ENCODE measurements around the gene PARD6A.
A peak's percentile ranks its signal among the peaks of the same experiment; 100 is the strongest.

The PARD6A gene

DNA sequence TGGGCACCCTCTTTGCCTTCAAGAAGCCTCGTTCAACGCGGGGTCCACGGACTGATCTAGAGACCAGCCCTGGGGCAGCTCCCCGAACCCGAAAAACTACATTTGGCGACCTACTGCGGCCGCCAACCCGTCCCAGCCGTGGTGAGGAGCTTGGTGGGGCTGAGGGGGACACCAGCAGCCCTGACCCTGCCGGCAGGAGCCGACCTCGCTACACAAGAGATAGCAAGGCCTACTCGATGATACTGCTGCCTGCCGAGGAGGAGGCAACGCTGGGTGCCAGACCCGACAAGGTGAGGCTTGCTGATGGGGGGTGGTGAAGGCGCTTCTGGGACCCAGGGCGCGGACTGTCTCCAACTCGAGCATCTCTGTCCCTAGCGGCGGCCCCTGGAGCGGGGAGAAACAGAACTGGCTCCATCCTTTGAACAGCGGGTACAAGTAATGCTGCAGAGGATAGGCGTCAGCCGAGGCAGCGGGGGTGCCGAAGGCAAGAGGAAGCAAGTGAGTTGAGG lies 6.3 kb upstream of the PARD6A start:
- no peak for DNase-seq

DNA sequence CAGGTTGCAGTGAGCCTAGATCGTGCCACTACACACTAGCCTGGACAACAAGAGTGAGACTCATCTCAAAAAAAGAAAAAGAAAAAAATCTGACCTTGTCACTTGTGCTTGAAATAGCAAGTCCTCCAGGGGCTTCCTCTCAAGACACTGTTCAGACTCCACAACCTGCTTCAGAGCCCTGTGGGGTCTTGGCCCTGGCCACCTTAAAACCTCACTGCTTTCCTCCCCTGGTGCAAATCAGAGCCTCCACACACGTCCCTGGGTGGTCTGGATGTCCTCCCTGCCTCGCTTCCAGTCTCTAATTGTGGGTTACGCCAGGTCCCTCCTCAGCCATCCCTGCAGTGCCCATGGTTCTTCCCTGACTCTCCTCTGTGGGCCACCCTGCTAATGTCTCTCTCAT lies 5.4 kb upstream of the PARD6A start:
- DNase-seq: no peak

DNA sequence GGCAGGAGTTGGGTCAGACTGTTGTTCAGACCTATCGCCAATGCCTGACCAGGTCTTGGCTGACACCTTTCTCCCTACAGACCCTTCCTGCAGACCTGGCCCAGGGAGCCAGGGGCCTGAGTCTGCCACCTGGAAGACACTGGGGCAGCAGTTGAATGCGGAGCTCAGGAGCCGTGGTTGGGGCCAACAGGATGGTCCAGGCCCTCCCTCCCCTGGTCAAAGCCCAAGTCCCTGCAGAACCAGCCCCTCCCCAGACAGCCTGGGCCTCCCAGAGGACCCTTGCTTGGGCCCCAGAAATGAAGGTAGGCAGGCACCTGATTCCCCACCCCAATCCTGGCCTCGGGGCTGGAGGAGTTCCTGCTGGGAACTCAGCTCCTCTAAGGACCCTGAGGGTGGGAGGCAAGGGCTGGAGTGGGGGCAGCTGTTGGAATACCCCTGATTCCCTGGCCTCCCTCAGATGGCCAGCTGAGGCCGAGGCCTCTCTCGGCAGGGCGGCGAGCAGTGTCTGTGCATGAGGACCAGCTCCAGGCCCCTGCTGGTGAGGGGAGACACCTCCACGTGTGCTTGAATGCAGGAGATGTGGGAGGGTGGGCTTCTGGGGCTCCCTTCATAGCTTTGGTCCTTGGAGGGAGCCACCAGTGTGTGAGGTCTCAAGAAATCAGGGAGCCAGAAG lies 4.3 kb upstream of the PARD6A start:
- no peak for DNase-seq

DNA sequence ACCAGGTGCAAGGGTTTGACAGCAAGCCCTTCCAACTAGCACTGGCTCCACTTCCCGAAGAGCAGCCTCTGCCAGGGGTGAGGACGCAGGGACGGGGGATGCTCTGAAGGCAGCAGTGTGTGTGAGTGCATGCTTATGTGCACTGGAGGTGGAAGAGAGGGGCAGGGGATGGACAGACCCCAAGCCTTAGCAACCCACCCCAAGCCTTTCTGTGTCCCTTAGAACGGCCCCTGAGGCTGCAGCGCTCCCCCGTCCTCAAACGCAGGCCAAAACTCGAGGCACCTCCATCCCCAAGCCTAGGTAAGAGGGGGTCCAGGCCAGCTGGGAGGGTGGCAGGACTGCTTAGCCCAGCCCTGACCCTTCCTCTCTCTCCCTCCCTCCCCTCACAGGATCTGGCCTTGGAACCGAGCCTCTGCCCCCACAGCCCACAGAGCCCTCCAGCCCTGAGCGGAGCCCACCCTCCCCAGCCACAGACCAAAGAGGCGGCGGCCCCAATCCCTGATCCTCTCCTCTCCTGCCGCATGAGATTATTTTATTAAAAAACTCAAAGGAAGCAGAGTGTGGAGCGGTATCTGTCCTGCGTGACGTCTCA lies 3.6 kb upstream of the PARD6A start:
- no peak for DNase-seq

DNA sequence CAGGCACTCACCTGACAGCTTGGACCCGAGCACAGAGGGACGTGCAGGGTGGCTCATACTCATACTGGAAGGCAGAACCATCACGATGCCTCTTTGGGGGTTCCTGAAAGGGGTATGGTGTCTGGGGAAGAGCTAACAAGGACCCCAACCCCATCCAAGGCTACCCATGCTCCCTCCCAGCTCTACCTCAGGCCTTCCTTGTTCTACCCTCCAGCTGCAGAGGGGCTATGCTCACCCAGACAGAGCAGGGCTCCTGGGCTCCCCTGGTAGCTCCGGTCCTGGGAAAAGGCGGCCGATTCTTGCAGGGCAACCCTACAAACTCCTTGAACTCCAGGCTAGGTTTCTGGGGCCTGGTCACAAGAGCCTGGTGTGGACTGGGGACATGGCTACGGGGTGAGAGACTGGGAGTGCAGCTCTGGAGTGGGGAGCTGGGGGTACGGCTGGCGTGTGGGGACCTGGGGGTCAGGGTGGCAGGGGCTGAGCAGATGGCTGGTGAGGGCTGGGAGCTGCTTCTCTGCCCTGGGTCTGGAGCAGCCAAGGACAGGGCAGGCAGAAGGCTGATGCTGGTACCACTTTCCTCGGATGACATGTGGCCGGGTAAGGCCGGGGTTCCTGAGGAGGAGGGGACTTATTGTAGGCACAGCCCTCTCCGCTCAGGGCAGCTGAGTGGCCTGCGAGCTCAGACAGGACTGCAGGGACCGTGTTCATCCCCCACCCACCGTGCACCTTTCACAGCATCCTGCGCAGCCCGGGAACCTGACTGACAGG lies 2.8 kb upstream of the PARD6A start:
- no peak for DNase-seq

DNA sequence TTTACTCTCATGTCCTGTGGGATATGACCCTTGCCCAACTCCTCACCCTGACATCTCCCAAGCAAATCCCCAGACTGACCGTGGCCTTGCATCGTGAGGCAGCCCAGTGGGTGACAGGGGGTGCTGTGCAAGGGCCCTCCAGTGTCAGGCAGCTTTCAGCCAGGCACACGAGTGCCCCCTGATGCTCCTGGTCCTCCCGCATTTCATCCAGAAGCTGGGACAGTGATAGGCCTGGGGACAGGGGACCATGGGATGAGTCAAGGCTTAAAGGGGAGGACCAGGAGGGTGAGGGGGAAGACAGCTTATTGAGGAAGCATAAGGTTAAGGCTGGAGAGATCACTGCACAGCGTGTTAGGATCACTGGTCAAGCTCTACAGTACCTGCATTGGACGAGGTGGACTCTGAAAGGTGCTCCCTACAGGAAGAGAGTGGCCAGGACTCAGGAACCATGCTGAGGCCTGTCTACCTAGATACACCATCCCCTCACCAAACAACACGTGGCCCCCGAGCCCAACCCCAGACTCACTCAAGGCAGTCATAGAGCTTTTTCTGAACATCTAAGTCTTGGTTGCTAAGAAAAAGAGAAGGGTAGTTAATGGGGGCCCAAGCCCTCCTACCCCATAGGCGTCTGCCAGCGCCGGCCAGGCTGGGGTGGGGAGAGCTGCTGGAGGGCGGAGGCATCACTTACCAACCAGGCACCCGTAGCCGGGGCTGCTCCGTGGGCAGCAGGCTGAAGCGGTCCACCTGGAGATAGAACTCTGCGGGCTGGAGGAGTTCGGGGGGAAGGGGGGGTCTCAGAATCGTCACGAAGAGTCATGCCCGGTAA lies 1.7 kb upstream of the PARD6A start:
- no peak for DNase-seq

DNA sequence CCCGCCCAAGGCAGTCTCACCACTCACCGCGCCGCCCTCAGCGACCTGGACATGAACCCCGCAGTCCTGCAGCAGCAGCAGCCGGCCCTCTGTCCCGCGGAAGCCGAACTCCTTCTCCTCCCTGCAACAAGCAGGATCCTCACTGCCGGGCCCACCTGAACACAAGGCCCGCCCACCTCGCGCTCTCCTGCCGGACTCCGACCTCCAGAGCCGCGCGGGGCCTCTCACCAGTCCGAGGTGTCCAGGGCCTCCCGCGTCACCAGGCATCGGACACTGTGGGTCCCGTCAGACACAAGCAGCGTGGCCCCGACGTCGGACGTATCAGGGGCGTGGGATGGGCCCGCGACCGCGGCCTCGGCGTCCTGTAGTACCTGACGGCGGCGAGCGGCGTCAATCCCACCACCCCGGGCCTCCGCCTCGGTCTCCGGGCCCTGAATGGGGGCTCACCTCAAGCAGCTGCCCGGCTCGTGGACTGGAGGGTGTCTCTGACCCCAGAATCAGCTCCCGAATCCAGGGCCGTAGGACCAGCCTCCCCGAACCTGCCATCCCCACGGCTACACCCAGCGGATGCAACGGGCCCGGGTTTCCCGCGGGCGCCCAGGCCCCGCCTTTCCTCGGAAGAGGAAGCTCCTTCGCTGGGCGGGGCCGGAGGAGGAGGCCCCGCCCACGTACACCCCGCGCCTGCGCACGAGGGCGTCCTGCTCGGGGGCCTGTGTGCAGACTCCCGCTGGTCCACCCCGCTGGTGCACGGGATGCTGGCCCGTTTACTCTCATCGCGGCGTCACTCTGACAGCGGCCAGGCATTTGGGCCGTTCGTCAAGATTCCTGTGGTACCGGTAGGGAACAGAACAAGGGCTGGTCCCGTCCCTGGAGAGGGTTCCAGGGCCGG lies 841 bp upstream of the PARD6A start, which contains the start of gene ACD:
Gene ACD, minus strand, starts transcription at position 586 of the 889 bp plus-strand sequence. Its CDS starts 40 bp downstream, at position 546.
- peak; percentile 89 for DNase-seq

DNA sequence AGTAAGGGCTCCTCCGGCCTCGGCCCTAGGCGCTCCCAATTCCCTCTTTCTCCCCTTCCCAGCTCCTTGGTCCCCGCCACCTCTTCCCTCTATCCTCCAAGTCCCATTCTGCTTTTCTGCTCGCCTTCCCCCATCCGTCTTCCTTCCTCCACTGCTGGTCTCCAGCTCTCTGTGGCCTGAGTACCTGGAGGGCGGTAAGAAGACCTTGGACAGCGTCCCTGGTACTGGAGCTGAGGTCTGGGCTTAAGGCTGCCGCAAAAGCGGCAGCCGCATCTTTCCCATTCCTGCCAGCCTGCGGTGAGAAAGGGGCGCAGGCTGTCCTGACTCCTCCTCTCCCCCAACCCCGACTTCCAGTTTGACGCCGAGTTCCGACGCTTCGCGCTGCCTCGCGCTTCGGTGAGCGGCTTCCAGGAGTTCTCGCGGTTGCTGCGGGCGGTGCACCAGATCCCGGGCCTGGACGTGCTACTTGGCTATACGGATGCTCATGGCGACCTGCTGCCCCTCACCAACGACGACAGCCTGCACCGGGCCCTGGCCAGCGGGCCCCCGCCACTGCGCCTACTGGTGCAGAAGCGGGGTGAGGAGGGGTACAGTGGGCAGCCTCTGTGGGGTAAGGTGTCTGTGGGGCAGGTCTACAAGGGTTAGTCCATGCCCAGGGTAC lies 471 bp downstream of the PARD6A start:
- DNase-seq: peak; percentile 44

DNA sequence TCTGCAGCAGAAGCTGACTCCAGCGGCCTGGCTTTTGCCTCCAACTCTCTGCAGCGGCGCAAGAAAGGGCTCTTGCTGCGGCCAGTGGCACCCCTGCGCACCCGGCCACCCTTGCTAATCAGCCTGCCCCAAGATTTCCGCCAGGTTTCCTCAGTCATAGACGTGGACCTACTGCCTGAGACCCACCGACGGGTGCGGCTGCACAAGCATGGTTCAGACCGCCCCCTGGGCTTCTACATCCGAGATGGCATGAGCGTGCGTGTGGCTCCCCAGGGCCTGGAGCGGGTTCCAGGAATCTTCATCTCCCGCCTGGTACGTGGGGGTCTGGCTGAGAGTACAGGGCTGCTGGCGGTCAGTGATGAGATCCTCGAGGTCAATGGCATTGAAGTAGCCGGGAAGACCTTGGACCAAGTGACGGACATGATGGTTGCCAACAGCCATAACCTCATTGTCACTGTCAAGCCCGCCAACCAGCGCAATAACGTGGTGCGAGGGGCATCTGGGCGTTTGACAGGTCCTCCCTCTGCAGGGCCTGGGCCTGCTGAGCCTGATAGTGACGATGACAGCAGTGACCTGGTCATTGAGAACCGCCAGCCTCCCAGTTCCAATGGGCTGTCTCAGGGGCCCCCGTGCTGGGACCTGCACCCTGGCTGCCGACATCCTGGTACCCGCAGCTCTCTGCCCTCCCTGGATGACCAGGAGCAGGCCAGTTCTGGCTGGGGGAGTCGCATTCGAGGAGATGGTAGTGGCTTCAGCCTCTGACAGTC lies 1.3 kb downstream of the PARD6A start:
- DNase-seq: no peak

DNA sequence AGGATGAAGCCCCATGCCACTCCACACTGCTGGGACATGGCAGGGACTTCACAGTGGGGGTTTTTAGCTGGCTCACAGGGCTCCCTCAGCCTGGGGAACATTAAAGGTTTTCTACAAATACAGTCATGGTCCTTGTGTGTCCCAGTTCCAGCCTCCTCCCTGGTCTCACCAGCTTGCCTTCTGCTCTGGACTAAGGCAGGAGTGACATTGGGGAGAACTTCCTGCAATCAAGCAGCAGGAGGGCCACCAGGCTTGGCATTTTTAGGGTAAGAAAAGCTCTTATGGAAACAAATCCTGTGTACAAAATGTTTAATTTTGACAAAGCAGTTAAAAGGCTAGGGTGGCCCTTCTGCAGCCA lies 1.9 kb downstream of the PARD6A start:
- DNase-seq: no peak

DNA sequence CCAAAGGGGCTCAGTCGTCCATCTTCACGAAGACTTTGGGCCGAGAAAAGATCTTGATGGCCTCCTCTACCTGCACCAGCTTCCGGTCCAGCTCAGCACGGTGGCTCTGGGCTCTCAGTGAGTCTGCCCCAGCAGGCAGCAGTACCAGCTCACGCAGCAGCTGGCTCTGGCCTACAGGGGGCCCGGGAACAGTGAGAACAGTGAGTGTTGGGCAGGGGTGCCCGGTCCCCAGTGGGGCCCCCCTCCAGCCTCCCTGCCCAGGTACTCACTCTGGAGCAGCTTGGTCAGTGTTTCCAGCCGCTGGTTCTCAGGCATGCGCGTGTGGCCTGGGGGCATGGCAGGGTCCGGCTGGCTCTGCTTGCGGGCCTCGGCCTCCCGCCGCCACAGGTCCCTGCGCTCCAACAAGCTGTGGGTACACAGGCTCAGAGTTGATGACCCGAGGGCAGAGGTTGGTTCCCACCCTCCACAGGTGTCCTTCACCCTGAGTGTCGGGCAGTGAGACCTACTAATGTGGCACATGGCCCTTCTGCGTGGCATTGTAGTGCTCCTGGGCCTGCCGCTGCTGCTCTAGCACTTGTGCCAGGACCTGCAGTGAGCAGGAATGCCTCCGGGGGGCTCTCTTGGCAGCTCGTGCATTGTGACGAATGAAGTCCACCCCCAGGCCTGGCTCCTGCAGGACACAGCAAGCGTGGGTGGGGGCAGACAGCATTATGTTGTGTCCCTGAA lies 2.6 kb downstream of the PARD6A start:
- DNase-seq: no peak

DNA sequence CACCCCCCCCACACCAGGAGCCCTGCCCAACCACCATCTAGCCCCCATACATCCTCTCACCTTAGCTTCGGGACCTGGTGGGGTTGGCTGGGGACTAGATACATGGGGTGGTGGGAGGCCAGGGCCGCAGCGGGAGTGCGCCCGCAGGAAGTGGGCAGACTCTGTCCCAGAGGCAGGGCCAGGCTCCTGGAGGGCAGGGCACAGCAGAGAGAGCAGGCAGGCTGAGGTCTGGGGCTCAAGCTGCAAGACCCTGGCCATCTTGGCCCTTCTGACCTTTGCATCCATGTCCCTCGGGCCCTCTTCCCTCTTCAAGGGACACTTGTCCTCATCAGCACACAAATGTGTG lies 3.1 kb downstream of the PARD6A start:
- no peak for DNase-seq

DNA sequence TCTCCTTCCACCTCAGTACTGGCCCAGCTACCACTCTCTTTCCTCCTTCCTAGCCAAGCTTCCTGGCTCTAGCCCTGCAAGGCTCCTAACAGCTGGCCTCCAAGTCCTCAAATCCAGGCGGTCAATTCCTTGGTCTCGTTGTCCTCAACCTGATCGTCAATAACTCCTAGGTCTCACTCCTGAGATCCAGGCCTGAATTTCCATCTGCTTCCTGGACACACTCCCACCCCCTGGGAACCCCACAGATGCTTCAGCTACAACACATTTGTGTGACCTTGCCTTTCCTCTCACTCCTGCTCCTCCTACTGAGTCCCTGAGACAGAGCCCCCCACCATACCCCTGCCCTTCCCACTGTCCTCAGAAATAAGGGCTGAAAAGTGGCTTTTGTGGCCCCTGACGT lies 3.5 kb downstream of the PARD6A start:
- DNase-seq: no peak

DNA sequence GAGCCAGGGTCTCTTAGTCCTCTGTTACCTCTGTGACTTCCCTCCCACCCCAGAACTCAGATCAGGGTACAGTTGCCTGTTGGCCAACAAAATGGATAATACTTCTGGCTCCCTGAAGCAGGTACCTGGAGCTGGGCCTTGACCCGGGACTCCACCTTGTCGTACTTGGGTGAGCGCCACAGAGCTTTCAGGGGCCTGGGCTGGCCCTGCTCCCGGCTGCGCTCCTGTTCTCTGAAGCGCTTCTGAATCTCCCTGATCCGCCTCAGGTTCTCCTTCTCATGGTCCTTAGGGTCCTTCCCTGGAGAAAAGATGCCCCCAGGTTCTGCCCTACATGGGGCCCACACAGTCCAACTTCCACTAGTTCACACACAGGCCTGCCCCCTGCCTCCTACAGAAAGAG lies 4.1 kb downstream of the PARD6A start:
- DNase-seq: no peak

DNA sequence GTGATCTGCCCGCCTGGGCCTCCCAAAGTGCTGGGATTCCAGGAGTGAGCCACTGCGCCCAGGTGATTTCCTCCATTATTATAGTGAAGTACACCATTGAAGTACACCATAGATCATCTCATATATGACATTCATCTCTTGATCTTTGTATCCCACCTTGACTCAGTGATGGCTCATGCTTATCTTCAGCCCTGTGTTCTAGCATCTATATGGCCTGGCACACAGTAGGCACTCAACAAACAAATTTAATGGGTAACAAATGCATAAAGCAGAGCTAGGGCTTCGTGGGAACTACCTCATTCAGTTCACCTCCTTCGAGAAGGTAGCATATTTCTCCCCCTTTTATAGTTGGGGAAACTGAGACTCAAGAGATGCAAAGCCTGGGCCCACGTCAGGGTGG lies 4.8 kb downstream of the PARD6A start:
- DNase-seq: no peak

DNA sequence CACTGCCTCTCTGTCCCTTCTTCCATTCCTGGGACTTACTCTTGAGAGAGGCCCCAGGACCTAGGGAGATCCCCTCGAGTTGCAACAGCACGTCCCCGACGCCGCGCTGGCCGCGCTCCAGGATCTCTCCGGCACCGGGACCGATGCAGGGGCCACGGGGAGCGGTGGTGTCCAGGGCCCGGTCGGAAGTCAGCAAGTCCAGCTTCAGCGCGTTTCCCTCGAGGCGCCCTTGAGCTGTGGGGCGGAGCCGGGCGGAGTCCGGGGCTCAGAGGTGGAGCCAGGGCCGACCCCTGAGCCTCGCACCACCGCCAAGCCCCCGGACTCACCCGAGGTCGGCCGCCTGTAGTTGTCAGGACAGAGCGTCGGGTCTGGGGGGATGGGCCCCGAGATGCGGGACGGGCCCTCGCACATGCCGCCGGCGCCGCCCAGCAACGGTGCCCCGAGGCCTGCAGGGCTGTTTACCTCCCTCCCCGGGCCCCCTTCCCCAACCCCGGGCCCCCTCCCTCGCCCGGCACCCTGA lies 5.3 kb downstream of the PARD6A start:
- peak; percentile 15 for DNase-seq

DNA sequence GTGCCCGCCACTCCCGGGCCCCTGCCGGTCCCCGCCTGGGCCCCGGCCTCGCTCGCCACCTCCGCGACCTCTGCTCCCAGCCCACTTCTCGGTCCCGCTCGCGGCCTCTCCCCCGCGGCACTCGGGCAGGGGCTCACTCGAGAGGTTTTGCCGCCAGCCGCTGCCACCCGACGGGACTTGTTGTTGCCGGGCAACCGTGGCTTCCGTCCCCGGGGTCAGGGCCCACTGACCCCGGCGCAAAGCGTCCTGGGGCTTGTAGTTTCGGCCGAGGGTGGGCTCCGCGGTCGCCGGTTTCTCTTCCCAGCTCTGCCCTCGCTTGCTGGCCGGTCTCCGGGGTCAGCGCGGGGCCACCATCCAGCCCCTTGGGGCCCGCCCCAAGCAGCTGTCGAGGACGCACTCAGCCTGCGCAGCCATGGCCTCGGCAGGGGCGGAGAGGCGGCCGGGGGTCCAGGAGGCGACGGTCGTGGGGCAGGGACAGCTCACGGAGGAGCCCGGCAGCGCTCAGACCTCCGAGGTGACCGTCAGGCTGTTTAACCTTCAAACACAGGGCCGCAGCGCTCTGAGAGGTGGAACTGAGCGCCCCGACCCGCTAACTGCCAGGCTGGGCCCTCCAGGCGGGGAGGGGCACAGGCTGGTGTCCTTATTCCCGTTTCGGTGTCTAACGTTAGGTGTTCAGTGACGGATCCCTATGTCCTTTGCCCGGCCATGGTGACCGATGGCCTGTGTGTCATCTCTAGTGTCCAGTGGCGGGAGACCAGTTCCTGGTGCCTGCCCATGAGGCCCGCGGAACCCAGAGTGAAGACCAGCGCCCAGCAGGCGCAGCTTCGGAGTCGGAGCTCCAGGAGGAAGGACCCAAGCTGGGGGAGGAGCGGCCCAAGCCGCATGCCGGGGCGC lies 6.0 kb downstream of the PARD6A start, which contains the start of the genes C16orf86 and ENKD1:
Gene C16orf86, plus strand, starts transcription at position 256 of the 894 bp plus-strand sequence. Its CDS starts 157 bp downstream, at position 413.
Gene ENKD1, minus strand, starts transcription at position 192 of the 894 bp plus-strand sequence. CDS start 308 bp downstream, outside the sequence.
- peak; percentile 83 for DNase-seq

DNA sequence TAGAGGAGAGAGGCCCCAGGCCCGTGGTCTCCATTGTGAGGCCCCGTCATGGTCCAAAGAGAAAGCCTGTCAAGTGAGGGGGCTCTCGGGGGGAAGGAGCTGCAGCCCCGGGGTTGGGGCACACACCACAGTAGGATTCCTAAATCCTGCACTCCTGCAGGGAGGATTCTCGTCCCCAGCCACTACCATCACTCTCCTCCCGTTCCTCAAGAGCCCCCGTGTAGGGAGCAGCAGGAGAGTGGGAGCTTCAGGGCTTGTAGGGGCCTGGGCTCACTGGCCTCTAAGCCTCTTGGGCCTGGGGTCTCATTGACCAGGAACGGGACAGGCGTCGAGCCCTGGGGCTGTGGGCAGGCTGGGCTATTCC lies 6.7 kb downstream of the PARD6A start:
- DNase-seq: no peak

Measured in fibroblast of skin of back (primary cell).